ENCODE measurements around the gene CUEDC1.

CUEDC1 gene

DNA sequence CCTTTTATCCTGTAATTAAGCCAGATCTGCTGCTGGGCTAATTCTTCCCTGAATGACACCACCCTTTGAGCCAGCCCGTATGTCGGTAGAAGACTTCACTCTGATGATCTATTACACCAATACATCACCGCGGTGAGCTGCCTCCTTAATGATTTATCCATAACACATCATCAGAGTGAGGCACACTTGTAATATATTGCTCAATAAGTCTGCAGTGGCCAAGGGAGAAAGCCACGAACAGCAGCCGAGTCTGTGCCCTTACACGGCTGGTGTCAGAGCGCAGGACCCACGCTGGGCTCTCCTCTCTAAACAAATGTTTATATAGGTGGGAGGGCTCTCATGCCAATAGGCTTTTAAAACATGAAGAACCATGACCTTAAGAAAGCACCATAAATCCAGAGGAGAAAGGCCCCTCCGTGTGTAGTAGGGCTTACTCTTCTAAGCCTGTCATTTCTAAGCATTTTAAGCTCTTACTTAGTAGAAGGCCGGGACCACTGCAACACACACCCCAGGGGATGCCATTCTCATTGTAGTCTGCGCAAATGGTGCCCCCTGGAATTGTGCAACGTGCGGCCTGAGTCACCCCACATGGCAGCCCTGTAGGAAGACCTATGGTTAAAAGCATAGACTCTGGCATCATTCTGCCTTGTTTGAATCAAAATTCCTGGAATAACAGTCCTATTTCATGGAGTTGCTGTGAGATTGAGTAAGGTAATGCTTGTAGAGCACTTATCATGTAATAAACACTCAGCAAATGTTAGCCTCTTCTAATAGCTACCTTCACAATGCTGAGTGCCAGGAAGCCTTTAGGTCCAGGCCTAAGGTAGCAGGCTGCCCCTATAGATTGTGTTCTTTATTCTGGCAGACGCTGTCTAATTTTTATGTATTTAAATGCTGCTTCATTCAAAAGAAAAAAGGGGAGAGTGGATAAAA lies 131.5 kb downstream of the CUEDC1 start:
- DNase-seq, result no peak

DNA sequence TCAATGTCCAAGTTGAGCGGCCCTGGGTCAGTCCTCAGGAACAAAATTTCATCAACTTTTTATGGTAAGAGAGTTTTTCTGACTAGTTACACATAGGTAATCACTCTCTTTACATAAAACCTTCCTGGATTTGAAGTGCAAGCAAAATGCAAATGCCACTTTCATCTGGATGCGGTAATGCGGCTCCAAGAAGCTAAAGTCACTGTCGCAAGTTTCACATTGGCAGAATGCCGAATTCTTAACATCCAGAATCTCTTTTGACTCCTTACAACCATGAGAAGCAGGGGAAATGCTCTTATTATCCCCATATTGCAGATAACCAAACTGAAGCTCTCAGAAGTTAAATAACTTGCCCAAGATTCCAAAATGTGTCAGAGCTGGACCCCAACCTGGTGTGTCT lies 135.3 kb downstream of the CUEDC1 start:
- DNase-seq, result no peak

- DNase-seq, result no peak
Observed at GRCh38 chr17:57819285-57819684, 135.9 kb downstream of the CUEDC1 start.

GRCh38 chr17:57818066-57818465 lies 137.1 kb downstream of the CUEDC1 start:
- DNase-seq, result no peak

DNA sequence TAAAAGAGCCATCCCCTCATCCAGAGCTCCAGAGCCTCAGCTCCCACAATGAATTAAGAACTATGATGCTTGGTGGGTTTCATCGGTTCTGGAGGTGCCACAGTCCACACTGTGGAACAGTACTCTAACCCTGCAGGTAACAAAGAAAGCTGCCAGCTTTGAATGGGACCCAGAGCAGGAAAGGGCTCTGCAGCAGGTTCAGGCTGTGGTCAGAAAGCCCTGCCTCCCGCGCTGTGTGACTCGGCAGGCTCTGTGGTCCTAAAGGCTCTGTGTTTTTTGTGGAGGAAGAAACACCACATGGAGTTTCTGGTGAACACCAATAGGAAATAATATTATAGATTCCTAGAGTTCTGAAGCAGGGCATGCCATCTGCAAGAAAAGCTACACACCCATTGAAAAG lies 137.9 kb downstream of the CUEDC1 start:
- no peak for DNase-seq

GRCh38 chr17:57814421-57814820 lies 140.8 kb downstream of the CUEDC1 start:
- DNase-seq, result no peak

GRCh38 chr17:57811638-57812280 lies 143.5 kb downstream of the CUEDC1 start:
- no peak for DNase-seq
